ENCODE data around the gene CSTF2. TPM values are rescaled to one million over a fixed set of nuclear protein-coding genes. Genes with fewer than 3 reads are reported as not detected.
"Not testable (repeated sequence)": the region's sequence is repeated elsewhere in the genome, so short reads cannot be mapped to it uniquely, and the experiment has no call there.

The CSTF2 gene
- total RNA-seq, 2 donors from 2014 or later, result 7.0 to 9.9 TPM

DNA sequence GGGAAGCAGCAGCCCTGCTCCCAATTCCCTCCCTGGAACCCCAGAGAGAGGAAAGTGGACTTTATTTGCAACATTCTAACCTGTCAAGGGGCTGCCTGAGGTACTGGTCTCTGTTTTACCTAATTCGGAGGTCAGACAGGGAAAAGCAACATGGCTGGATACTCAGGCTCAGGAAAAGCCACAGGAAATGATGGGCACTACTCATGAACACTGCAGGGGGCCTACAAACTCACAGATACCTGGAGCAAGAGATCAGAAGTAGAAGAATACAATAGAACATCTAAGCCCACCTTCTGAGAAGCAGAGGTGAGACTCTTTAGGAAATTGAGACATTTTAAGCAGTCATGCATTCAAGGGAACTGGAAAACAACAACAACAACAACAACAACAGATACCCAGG lies 15.4 kb upstream of the CSTF2 start:
- Histone ChIP-seq H3K4me3 (no peak overlapping the region), H3K27me3 (no peaks in the 10 kb centered on the region), H3K27ac (no peak overlapping the region), H3K36me3 (replicated peaks in 1 of 2; ENCODE audit: insufficient read depth in 1 of 2, low read depth in 2 of 2) (no peaks in the 10 kb centered on the region), H3K9me3 (no peaks in the 10 kb centered on the region), H3K4me1 (no peaks in the 10 kb centered on the region)
- ATAC-seq, result no peak
- 44% methylated on average over 1 of the region's 1 CpG; no CpG with 5 or more reads in 1 of the 2 donors for WGBS, 2 donors
- intact Hi-C loops (cut with DNase I), result no loop called here
- no peak for DNase-seq
- no peak for TF ChIP-seq POLR2A (IDR thresholded peaks at IDR 0.05)
- TF ChIP-seq, protein P1, sequence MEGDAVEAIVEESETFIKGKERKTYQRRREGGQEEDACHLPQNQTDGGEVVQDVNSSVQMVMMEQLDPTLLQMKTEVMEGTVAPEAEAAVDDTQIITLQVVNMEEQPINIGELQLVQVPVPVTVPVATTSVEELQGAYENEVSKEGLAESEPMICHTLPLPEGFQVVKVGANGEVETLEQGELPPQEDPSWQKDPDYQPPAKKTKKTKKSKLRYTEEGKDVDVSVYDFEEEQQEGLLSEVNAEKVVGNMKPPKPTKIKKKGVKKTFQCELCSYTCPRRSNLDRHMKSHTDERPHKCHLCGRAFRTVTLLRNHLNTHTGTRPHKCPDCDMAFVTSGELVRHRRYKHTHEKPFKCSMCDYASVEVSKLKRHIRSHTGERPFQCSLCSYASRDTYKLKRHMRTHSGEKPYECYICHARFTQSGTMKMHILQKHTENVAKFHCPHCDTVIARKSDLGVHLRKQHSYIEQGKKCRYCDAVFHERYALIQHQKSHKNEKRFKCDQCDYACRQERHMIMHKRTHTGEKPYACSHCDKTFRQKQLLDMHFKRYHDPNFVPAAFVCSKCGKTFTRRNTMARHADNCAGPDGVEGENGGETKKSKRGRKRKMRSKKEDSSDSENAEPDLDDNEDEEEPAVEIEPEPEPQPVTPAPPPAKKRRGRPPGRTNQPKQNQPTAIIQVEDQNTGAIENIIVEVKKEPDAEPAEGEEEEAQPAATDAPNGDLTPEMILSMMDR (IDR thresholded peaks at IDR 0.05), result no peak

GRCh38 chrX:100808265-100808664 lies 11.9 kb upstream of the CSTF2 start:
- H3K9me3 ChIP-seq, ATAC-seq: not testable (repeated sequence)

GRCh38 chrX:100812216-100813158 lies 7.7 kb upstream of the CSTF2 start:
- no peak for ATAC-seq
- intact Hi-C loops (cut with DNase I), result no loop called here
- no peak for DNase-seq

More at GRCh38 chrX:100808265-100808664, 11.9 kb upstream of the CSTF2 start:
- H3K4me3 ChIP-seq; H3K4me1 ChIP-seq; H3K27ac ChIP-seq; intact Hi-C loops (cut with DNase I); H3K27me3 ChIP-seq; H3K36me3 ChIP-seq (replicated peaks in 1 of 2; ENCODE audit: insufficient read depth in 1 of 2, low read depth in 2 of 2); DNase-seq: not testable (repeated sequence)
- WGBS, 2 donors, result 79 to 82% methylated on average over 7 of the region's 7 CpGs

DNA sequence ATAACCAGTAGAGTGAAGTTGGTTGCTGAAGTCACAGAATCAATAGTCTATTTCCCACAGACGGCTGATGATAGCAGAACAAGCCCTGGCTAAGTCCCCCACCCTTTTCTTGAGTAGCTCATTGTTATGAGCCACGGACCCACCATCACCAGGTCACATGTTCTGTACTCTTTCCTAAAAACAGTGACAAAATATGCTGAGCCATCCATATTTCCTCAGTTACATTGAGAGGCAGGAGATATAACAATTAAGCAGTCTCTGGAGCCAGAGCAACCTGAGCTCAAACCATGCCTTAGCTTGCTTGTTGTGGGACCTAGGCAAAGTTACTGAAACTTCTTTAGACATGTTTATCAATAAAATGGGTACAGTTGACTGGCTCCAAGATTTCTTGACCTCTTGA lies 2.9 kb upstream of the CSTF2 start:
- intact Hi-C loops (cut with DNase I), result no loop called here
- Histone ChIP-seq H3K27me3 (no peaks in the 10 kb centered on the region), H3K36me3 (replicated peaks in 1 of 2; ENCODE audit: insufficient read depth in 1 of 2, low read depth in 2 of 2) (no peaks in the 10 kb centered on the region), H3K4me3 (no peak overlapping the region), H3K27ac (no peak overlapping the region), H3K9me3 (no peaks in the 10 kb centered on the region), H3K4me1 (no peaks in the 10 kb centered on the region)
- WGBS, 2 donors, result 23 to 30% methylated on average over 2 of the region's 2 CpGs
- no peak for TF ChIP-seq POLR2A (IDR thresholded peaks at IDR 0.05)
- TF ChIP-seq, protein P1 (IDR thresholded peaks at IDR 0.05), result no peak
- ATAC-seq, result no peak
- DNase-seq, result no peak

More at GRCh38 chrX:100812216-100813158, 7.7 kb upstream of the CSTF2 start:
- Histone ChIP-seq H3K4me3 (no peak overlapping the region), H3K9me3 (no peaks in the 10 kb centered on the region), H3K36me3 (replicated peaks in 1 of 2; ENCODE audit: insufficient read depth in 1 of 2, low read depth in 2 of 2) (no peaks in the 10 kb centered on the region), H3K27me3 (no peaks in the 10 kb centered on the region), H3K27ac (no peak overlapping the region), H3K4me1 (no peaks in the 10 kb centered on the region)
- TF ChIP-seq POLR2A (IDR thresholded peaks at IDR 0.05), result no peak
- TF ChIP-seq, protein P1 (IDR thresholded peaks at IDR 0.05), result no peak
- WGBS, 2 donors, result 38 to 39% methylated on average over 4 to 11 of the region's 12 CpGs

GRCh38 chrX:100819534-100819836 lies 706 bp upstream of the CSTF2 start:
- H3K27me3 ChIP-seq, result no peaks in the 10 kb centered on the region
- no peak for ATAC-seq
- intact Hi-C loops (cut with DNase I), result no loop called here
- no peaks in the 10 kb centered on the region for H3K9me3 ChIP-seq
- no peaks in the 10 kb centered on the region for H3K4me1 ChIP-seq
- H3K36me3 ChIP-seq (replicated peaks in 1 of 2; ENCODE audit: insufficient read depth in 1 of 2, low read depth in 2 of 2), result no peaks in the 10 kb centered on the region
- peak overlapping the region; percentile 29 to 48 for H3K4me3 ChIP-seq
- TF ChIP-seq POLR2A (IDR thresholded peaks at IDR 0.05), result no peak
- TF ChIP-seq, protein P1 (IDR thresholded peaks at IDR 0.05), result no peak
- DNase-seq, result no peak
- 8 to 16% methylated on average over 14 to 15 of the region's 15 CpGs for WGBS, 2 donors
- peak overlapping the region in 2 of 4 donors; percentile 81 to 82 for H3K27ac ChIP-seq
